Activated T-cell treated with anti-CD3 and anti-CD28 coated beads, Interleukin-2, amount 50 U/mL, for 48 hours (primary cell): ENCODE data around the gene RNU6-9.
A peak's percentile ranks its signal among the peaks of the same experiment; 100 is the strongest.

Experiments used
- DNase-seq, 2 experiments: peaks; one replicate each; pipeline ENCODE4 v3.0.0-alpha.2; 2020

Gene RNU6-9

GRCh38 chr19:919199-920050 lies 26.1 kb downstream of the RNU6-9 start:
- DNase-seq = peak; percentile 62 to 73

- peak; percentile 66 to 81 for DNase-seq
Measured at GRCh38 chr19:920051-920864, 27.0 kb downstream of the RNU6-9 start.

- peak; percentile 66 to 68 for DNase-seq
Measured at GRCh38 chr19:924553-925086, 31.3 kb downstream of the RNU6-9 start.

- DNase-seq = no peak
Measured at GRCh38 chr19:925087-925525, 31.8 kb downstream of the RNU6-9 start.

- DNase-seq = peak; percentile 91 to 92
Measured at GRCh38 chr19:925526-926322, 32.4 kb downstream of the RNU6-9 start, which contains the start of gene ARID3A. ARID3A (plus strand) TSS chr19:926035; CDS start chr19:929529, 3,494 bp downstream.

- DNase-seq = no peak
Measured at GRCh38 chr19:926323-926588, 33.0 kb downstream of the RNU6-9 start.

- DNase-seq = peak; percentile 72 to 74
Measured at GRCh38 chr19:926589-927350, 33.5 kb downstream of the RNU6-9 start.

GRCh38 chr19:927351-927779 lies 34.1 kb downstream of the RNU6-9 start:
- DNase-seq = no peak

GRCh38 chr19:927780-928401 lies 34.6 kb downstream of the RNU6-9 start:
- DNase-seq = no peak

- DNase-seq = no peak
Measured at GRCh38 chr19:928471-929202, 35.4 kb downstream of the RNU6-9 start.

GRCh38 chr19:929203-929890 lies 36.1 kb downstream of the RNU6-9 start:
- DNase-seq = no peak

- no peak for DNase-seq
Measured at GRCh38 chr19:929891-930258, 36.6 kb downstream of the RNU6-9 start.

GRCh38 chr19:931860-932647 lies 38.8 kb downstream of the RNU6-9 start:
- DNase-seq = no peak

- peak; percentile 43 to 49 for DNase-seq
Measured at GRCh38 chr19:932648-933552, 39.6 kb downstream of the RNU6-9 start.

GRCh38 chr19:933553-933882 lies 40.2 kb downstream of the RNU6-9 start:
- DNase-seq = no peak

- DNase-seq = no peak
Measured at GRCh38 chr19:934197-934840, 41.0 kb downstream of the RNU6-9 start.

- DNase-seq = no peak
Measured at GRCh38 chr19:934865-935479, 41.7 kb downstream of the RNU6-9 start.

- no peak for DNase-seq
Measured at GRCh38 chr19:936175-936546, 42.9 kb downstream of the RNU6-9 start.
